SJSA1 (cell line): ENCODE measurements around the gene MORC2. TPM values are rescaled to one million over a fixed set of nuclear protein-coding genes. Genes with fewer than 3 reads are reported as not detected.
A peak's percentile ranks its signal among the peaks of the same experiment; 100 is the strongest.

Experiments
- DNase-seq, 2 experiments: peaks; one replicate each; pipeline ENCODE4 v3.0.0-alpha.2; 2015 to 2020; ENCODE audit warnings: low spot score in 2 of 2, low read depth in 1 of 2
- H3K27ac ChIP-seq: fragments of 250-450 bp; sonication (Bioruptor Pico); 2 replicates; pipeline ENCODE4 v1.5.1; 2020; ENCODE audit warnings: mild to moderate bottlenecking, moderate library complexity
- H3K27me3 ChIP-seq: fragments of 250-450 bp; sonication (Bioruptor Pico); replicated peaks from 2 replicates; pipeline ENCODE4 v1.5.1; 2020; ENCODE audit warnings: mild to moderate bottlenecking, moderate library complexity
- H3K36me3 ChIP-seq: fragments of 250-450 bp; sonication (Bioruptor Pico); 2 replicates; pipeline ENCODE4 v1.5.1; 2020; ENCODE audit warnings: mild to moderate bottlenecking
- H3K4me1 ChIP-seq: fragments of 250-450 bp; sonication (Bioruptor Pico); replicated peaks from 2 replicates; pipeline ENCODE4 v1.6.1; 2021; ENCODE audit warnings: mild to moderate bottlenecking
- H3K4me3 ChIP-seq: fragments of 250-450 bp; sonication (Bioruptor Pico); 2 replicates; pipeline ENCODE4 v1.5.1; 2020; ENCODE audit warnings: mild to moderate bottlenecking
- H3K9me3 ChIP-seq: fragments of 250-450 bp; sonication (Bioruptor Pico); replicated peaks from 2 replicates; pipeline ENCODE4 v1.5.1; 2020; ENCODE audit warnings: mild to moderate bottlenecking
- total RNA-seq: library from RNA; depleted of rRNA; stranded (reverse); fragments of >200 nt; shearing (Covaris generic); gene quantifications from 2 replicates; pipeline ENCODE4 v1.2.3, GENCODE V29; 2014

MORC2 gene
- total RNA-seq, 1 experiment from 2014 or later: 22.1 TPM

DNA sequence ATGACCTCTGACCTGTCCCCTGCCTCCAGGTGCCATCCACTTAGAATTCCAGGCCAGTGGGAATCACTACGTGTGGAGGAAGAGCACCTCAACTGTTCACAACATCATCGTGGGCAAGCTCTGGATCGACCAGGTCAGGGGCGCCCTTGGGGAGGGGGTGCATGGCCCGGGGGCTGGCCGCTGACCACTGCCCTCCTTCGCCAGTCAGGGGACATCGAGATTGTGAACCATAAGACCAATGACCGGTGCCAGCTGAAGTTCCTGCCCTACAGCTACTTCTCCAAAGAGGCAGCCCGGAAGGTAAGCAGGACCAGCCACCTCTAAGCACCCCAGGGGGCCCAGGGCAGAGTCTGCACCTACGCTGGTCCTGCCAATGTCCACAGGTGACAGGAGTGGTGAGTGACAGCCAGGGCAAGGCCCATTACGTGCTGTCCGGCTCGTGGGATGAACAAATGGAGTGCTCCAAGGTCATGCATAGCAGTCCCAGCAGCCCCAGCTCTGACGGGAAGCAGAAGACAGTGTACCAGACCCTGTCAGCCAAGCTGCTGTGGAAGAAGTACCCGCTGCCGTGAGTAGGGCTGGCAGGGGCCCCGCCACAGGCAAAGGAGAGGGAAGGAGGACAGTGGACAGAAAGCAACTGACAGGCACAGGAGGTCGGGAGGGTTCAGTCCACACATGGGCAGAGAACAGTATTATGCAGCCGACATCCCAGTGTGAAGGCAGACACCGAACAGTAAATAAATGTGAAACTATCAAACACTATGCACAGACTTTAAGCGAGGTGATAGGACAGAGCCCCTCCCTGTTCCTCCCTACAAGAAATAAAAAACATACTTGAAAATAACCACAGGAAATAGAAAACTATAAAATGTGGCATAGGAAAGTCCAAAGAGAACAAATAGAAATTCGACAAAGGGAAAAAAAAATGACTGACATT, 74.9 kb downstream of the MORC2 start:
- DNase-seq: peak in 1 of 2 experiments; percentile 35
- Histone ChIP-seq H3K4me1 (no peaks in the 10 kb centered on the region), H3K27ac (no peak overlapping the region), H3K9me3 (no peaks in the 10 kb centered on the region), H3K36me3 (no peaks in the 10 kb centered on the region), H3K4me3 (no peak overlapping the region), H3K27me3 (no peaks in the 10 kb centered on the region)

DNA sequence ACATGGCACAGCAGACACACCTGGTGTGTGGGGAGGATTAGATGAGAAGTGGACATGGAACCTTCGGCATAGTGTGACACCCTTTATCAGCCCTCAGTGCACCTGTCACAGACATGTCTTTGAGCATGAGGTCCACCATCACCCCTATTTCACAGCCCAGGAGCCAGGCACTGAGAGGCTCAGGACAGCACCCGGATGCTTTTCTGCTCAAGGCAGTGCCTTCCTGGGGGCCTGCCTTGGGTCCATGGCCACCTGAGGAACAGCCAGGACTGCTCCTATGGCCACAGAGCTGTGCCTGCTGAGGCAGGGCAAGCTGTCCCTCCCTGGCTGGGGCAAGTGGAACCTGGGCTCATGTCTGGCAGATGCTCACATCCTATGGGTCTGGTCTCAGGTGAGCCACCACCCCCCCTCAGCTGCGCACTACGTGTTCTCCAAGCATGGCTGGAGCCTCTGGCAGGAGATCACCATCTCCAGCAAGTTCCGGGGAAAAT, 75.8 kb downstream of the MORC2 start:
- Histone ChIP-seq H3K4me3 (no peak overlapping the region), H3K27me3 (no peaks in the 10 kb centered on the region)
- peak in 1 of 2 experiments; percentile 33 for DNase-seq

DNA sequence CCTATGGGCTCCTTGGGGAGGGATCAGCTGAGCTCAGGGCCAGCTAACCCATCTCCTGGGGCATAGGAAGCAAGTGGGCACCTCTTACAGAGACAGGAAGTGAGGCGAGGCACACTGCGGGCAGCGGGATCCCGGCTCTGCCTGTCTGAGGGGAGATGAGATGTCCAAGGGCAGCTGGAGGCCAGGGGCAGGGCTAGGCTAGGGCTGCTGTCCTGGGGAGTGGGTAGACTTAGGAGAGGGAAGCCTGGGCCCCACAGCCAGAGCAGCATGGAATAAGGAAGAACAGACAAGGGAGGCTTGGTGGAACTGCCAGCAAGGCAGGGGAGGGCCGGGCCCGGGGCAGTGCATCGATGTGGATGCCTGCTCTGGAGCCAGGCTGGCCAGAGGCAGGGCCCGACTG, 76.3 kb downstream of the MORC2 start:
- Histone ChIP-seq H3K9me3 (no peaks in the 10 kb centered on the region), H3K27me3 (no peaks in the 10 kb centered on the region), H3K36me3 (no peaks in the 10 kb centered on the region), H3K4me1 (no peaks in the 10 kb centered on the region), H3K4me3 (no peak overlapping the region), H3K27ac (no peak overlapping the region)
- DNase-seq: peak in 1 of 2 experiments; percentile 34

More for the DNA sequence above, 75.8 kb downstream of the MORC2 start:
- no peaks in the 10 kb centered on the region for H3K36me3 ChIP-seq
- no peak overlapping the region for H3K27ac ChIP-seq
- no peaks in the 10 kb centered on the region for H3K9me3 ChIP-seq
- H3K4me1 ChIP-seq: no peaks in the 10 kb centered on the region

DNA sequence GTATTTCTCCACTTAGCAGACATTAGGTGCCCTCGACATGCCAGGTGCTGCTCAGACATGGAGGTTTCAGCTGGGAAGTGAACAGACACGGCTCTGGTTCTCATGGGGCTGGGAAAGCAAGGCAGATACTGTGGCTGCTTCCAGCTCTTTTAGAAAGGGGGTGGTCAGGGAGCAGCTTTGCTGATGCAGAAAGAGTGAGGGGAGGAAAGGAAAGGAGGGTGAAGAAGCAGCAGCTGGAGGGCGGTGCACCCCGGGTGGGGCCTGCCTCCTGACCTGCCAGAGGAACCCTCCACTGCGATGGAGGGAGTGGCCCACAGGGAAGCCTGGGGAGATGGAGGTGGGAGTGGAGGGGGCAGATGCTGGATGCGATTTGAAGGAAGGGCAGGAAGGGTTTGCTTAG, 76.8 kb downstream of the MORC2 start:
- Histone ChIP-seq H3K36me3 (no peaks in the 10 kb centered on the region), H3K9me3 (no peaks in the 10 kb centered on the region), H3K27me3 (no peaks in the 10 kb centered on the region), H3K27ac (no peak overlapping the region), H3K4me3 (no peak overlapping the region), H3K4me1 (no peaks in the 10 kb centered on the region)
- peak in 1 of 2 experiments; percentile 24 for DNase-seq

DNA sequence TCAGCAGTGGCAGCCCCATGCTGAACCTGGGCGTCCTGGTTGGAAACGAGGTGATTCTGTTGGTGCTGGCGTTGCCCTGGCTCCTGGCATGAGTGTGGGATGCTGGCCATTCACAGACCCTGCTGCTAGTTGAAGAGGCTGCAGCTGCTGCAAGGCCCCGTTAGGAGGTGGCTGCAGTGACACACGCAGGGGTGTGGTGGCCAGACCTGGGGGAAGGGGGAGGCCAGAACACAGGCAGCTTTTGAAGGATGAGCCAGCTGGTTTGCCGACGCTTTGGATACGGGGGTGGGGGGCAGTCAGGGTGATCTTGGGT, 77.2 kb downstream of the MORC2 start:
- H3K36me3 ChIP-seq: no peaks in the 10 kb centered on the region
- H3K4me1 ChIP-seq: no peaks in the 10 kb centered on the region
- H3K4me3 ChIP-seq: no peak overlapping the region
- no peak overlapping the region for H3K27ac ChIP-seq
- no peaks in the 10 kb centered on the region for H3K9me3 ChIP-seq
- peak in 1 of 2 experiments; percentile 28 for DNase-seq
- no peaks in the 10 kb centered on the region for H3K27me3 ChIP-seq

DNA sequence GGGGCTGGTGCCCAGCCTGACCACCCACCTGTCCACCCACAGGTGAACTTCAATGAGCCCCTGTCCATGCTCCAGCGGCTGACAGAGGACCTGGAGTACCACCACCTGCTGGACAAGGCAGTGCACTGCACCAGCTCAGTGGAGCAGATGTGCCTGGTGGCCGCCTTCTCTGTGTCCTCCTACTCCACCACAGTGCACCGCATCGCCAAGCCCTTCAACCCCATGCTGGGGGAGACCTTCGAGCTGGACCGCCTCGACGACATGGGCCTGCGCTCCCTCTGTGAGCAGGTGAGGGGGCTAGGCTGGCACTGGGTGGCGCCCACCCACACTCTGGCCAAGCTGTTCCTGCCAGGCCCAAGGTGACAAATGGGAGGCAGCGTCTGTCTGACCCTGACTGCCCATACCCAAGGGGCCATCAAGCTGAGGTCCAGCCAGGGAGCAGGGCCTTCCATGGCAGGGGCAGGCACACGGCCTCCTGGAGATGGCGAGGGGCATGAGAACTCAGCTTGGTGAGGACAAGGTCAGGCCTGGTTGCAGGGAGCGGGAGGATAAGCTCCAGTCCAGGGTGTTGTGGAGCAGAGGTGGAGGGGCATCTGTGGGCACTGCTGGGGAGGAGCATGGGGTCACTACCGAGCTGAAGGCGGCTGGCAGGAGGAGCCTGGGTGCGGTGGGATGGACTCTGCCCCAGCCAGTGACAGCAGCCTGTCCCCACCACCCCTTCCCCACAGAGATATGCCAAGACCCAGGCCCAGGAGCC, 77.7 kb downstream of the MORC2 start:
- no peaks in the 10 kb centered on the region for H3K4me1 ChIP-seq
- H3K27me3 ChIP-seq: no peaks in the 10 kb centered on the region
- no peak overlapping the region for H3K4me3 ChIP-seq
- H3K27ac ChIP-seq: no peak overlapping the region
- no peaks in the 10 kb centered on the region for H3K9me3 ChIP-seq
- peak in 1 of 2 experiments; percentile 49 for DNase-seq
- H3K36me3 ChIP-seq: no peaks in the 10 kb centered on the region

DNA sequence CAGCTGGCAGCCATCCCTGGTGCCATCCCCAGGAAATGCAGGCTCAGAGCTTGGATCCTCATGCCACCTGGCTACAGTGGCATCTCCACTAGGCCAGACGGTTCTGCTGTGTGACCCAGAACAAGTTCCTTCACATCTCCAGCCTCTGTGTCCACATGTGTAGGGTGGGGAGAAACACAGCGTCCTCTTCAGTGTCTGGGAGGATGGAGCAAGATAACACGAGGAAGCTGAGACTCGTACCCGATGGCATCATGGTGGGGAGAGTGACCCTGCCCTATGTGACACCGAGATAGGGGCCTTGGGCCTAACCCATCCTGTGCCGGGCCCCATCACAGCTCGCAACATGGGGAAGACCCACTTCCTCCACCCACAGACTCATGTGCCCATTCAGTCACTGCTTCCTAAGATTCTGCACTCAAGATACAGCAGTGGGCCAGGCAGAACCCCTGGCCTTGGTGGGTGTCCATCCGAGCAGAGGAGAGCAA, 78.5 kb downstream of the MORC2 start:
- Histone ChIP-seq H3K9me3 (no peaks in the 10 kb centered on the region), H3K27ac (no peak overlapping the region), H3K36me3 (no peaks in the 10 kb centered on the region), H3K27me3 (no peaks in the 10 kb centered on the region), H3K4me1 (no peaks in the 10 kb centered on the region), H3K4me3 (no peak overlapping the region)
- peak in 1 of 2 experiments; percentile 19 for DNase-seq

DNA sequence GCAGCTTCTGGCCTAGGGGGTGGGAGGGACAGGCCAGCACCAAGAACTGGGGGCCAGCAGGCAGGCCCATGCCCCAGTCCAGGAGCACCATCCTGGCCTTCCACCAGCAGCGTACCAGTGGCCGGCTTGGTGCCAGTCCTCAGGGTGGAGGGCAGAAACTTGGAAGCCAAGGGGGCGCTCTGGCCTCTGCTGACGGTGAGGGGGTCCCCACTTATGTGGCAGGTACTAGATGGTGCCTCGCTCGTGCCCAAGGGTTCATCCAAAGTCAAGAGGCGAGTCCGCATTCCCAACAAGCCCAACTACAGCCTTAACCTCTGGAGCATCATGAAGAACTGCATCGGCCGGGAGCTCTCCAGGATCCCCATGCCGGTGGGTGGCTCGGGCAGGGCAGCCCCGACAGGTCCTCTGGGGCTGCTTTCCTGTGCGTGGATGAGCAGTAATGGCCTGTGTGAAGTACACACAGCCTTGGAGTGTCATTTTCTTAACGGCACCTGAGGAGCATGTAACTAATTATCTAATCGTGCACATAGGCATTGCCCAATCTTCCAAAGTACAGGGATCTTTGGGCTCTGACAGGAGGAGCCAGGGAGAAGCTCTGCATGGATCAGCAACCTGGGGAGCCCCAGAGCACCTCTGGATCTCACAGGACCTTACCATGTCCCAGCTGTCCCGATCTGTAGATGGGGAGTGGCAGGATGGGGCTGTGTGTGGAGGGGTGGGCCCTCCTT, 79.1 kb downstream of the MORC2 start:
- Histone ChIP-seq H3K27me3 (no peaks in the 10 kb centered on the region), H3K9me3 (no peaks in the 10 kb centered on the region), H3K27ac (no peak overlapping the region), H3K4me3 (no peak overlapping the region), H3K4me1 (no peaks in the 10 kb centered on the region), H3K36me3 (no peaks in the 10 kb centered on the region)
- peak in 1 of 2 experiments; percentile 41 for DNase-seq

DNA sequence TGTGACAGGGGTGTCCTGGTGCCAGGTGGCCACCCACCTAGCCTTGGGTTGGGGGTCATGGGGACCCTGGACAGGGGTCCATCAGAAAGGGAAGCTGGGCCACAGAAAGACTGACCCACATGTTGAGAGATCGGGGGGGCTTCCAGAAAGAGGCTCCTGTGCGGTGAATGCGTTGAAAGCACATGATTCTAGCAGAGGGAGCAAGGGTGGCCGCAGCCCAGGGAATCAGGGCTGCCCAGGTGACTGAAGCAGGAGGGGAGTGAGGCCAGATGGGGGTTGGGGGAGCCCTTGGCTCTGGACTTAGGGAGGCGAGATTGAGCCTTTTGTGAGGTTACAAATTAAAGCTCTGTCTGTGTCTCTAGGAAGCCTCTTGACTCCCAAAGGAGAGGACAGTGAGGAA, 80.7 kb downstream of the MORC2 start:
- no peaks in the 10 kb centered on the region for H3K36me3 ChIP-seq
- H3K9me3 ChIP-seq: no peaks in the 10 kb centered on the region
- H3K27me3 ChIP-seq: no peaks in the 10 kb centered on the region
- H3K27ac ChIP-seq: no peak overlapping the region
- no peak for DNase-seq
- H3K4me3 ChIP-seq: no peak overlapping the region
- no peaks in the 10 kb centered on the region for H3K4me1 ChIP-seq

DNA sequence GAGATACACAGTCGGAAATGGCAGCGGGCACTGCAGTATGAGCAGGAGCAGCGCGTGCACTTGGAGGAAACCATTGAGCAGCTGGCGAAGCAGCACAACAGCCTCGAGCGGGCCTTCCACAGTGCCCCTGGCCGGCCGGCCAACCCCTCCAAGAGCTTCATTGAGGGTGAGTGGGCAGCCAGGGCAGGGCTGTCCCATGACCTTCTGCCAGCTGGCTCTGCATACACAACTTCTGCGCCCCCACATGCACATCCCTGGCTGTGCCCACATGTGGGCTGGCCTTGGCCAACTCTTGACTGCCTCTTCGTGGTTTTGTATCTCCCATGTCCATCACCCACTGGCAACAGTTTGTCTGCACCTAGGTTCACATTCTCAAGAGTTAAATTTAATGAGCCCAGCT, 81.1 kb downstream of the MORC2 start:
- no peak for DNase-seq
- Histone ChIP-seq H3K9me3 (no peaks in the 10 kb centered on the region), H3K4me1 (no peaks in the 10 kb centered on the region), H3K36me3 (no peaks in the 10 kb centered on the region), H3K27ac (no peak overlapping the region), H3K4me3 (no peak overlapping the region), H3K27me3 (no peaks in the 10 kb centered on the region)

DNA sequence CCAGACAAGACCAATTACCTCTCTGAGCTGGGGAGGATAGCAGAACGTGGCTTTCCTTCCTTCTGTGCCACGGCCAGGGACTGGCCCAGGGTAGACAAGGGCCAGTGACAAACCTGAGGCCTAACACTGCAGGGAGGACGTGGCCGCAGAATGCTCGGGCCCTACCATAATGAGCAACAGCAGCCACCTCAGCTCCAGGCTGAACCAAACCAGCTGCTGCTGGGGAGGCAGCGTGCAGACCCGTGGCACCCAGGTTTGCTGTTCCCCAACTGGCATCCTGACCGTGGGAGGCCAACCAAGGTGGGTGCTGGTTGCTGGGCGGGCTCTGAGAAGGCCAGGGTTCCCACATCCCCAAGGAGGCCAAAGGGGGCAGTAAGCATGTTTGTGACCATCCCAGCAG, 83.0 kb downstream of the MORC2 start:
- Histone ChIP-seq H3K27ac (no peak overlapping the region), H3K36me3 (no peaks in the 10 kb centered on the region), H3K9me3 (no peaks in the 10 kb centered on the region), H3K4me3 (no peak overlapping the region), H3K27me3 (no peaks in the 10 kb centered on the region), H3K4me1 (no peaks in the 10 kb centered on the region)
- no peak for DNase-seq

DNA sequence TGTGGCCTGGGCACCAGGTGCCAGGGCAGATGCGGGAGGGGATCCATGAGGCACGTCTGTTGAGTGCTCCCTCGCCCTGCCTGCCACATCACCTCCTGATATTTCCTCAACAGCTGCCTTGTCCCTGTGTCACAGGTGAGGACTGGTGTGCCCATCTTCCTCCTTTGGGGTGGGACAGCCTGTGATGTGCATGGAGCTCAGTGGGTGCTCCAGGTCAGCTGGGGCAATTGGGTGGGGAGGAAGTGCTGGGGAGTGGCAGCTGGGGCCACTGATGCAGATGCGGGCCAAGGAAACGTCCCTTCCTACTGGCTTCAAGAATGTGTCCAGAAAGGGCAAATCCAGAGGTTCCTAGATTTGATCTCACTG, 83.6 kb downstream of the MORC2 start:
- no peaks in the 10 kb centered on the region for H3K36me3 ChIP-seq
- H3K4me1 ChIP-seq: no peaks in the 10 kb centered on the region
- no peaks in the 10 kb centered on the region for H3K9me3 ChIP-seq
- no peak overlapping the region for H3K27ac ChIP-seq
- H3K27me3 ChIP-seq: no peaks in the 10 kb centered on the region
- no peak for DNase-seq
- H3K4me3 ChIP-seq: no peak overlapping the region

DNA sequence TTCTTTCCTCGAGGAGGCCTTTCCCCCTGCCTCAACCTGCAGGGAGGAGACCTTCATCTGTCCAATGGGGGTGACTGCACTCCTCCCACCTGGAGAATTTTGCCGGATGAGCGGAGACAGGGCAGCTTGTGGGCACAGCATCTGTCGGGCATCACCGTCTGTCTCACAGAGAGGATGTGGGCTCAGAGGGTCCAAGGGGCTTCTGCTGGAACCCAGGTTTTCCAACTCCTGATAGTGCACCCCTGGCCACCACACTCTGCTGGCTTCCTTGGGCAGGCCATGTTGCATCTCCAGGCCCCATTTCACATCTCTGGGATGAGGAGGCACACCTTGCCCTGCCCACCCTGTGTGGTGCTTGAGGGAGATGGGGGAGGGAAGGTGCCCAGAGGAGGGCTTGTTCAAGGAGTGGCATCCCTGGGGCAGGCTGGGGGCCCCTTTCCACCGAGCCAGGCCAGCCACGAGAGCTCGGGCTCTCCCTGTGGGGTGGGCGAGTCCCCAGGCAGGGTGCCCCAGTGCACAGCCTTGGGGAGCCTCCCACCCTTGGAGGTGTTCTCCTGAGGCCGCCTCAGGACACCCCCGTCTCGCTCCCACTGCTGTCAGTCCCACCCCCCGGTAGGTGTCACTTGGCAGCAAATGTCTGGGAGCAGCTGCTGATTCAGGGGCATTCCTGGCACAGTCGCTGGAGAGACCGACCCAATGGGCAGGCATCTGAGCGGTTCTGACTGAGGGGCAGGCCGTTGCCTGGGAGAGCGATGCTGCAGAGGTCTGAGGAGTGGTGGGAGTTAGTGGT, 84.2 kb downstream of the MORC2 start:
- Histone ChIP-seq H3K36me3 (no peaks in the 10 kb centered on the region), H3K9me3 (no peaks in the 10 kb centered on the region), H3K4me1 (no peaks in the 10 kb centered on the region), H3K4me3 (no peak overlapping the region), H3K27ac (no peak overlapping the region), H3K27me3 (no peaks in the 10 kb centered on the region)
- no peak for DNase-seq
